HEK293 (cell line): Measurements from ENCODE around the gene KRTCAP2.

Source experiments
- CTCF ChIA-PET: fragments of 350-600 bp; formaldehyde crosslinking; extraction: SDS; loops from one replicate; lab custom pipeline; 2021; ENCODE audit warnings: antibody characterized with exemption; lab: Yijun Ruan, JAX
- POLR2A ChIA-PET: fragments of 300-600 bp; formaldehyde crosslinking; extraction: SDS; loops from one replicate; lab custom pipeline; 2020; ENCODE audit warnings: antibody characterized with exemption, inconsistent platforms; lab: Yijun Ruan, JAX
- H3K27ac ChIP-seq: fragments of 200-500 bp; sonication (Bioruptor generic); 2 replicates; pipeline ENCODE4 v1.5.1; 2014; ENCODE audit warnings: low read depth, low read length, control low read depth, inconsistent platforms; ENCODE audit errors: extremely low read depth
- H3K36me3 ChIP-seq, 2 experiments: fragments of 200-500 bp in 1 of 2; sonication (Bioruptor generic) in 1 of 2; 1 replicate in 1 of 2; 2 replicates in 1 of 2; pipeline ENCODE4 v1.5.1; 2014 to 2017; ENCODE audit warnings: inconsistent platforms in 2 of 2, low read length in 2 of 2; ENCODE audit not compliant: control insufficient read depth in 2 of 2, insufficient read depth in 1 of 2
- H3K4me1 ChIP-seq: fragments of 200-500 bp; sonication (Bioruptor generic); 2 replicates; pipeline ENCODE4 v1.5.1; 2014; ENCODE audit warnings: mild to moderate bottlenecking, low read length, inconsistent platforms; ENCODE audit not compliant: control insufficient read depth, insufficient read depth
- H3K4me3 ChIP-seq: 2 replicates; pipeline ENCODE4 v1.5.1; 2011; ENCODE audit warnings: low read depth, mild to moderate bottlenecking, control low read depth, low read length, moderate library complexity
- H3K9me3 ChIP-seq: fragments of 200-500 bp; sonication (Bioruptor generic); 2 replicates; pipeline ENCODE4 v1.5.1; 2014; ENCODE audit warnings: low read depth, low read length, inconsistent platforms; ENCODE audit not compliant: control insufficient read depth, insufficient read depth
- EGR2 ChIP-seq: fragments of 450-650 bp; formaldehyde crosslinking; IDR thresholded peaks from 2 replicates; pipeline ENCODE4 v1.5.1; 2016; ENCODE audit warnings: low read depth, missing biosample characterization, missing genetic modification characterization
- GLIS2 ChIP-seq: fragments of 450-650 bp; formaldehyde crosslinking; IDR thresholded peaks from 2 replicates; pipeline ENCODE4 v1.5.1; 2016; ENCODE audit warnings: missing biosample characterization, missing genetic modification characterization
- HIC1 ChIP-seq: fragments of 450-650 bp; formaldehyde crosslinking; IDR thresholded peaks from 2 replicates; pipeline ENCODE4 v1.5.1; 2016; ENCODE audit warnings: missing biosample characterization, missing genetic modification characterization
- PRDM1 ChIP-seq: fragments of 450-650 bp; formaldehyde crosslinking; IDR thresholded peaks from 2 replicates; pipeline ENCODE4; 2016; ENCODE audit warnings: missing biosample characterization, missing genetic modification characterization
- WT1 ChIP-seq: fragments of 450-650 bp; formaldehyde crosslinking; IDR thresholded peaks from 2 replicates; pipeline ENCODE4 v1.5.1; 2016; ENCODE audit warnings: missing biosample characterization, missing genetic modification characterization
- ZBTB48 ChIP-seq: fragments of 450-650 bp; formaldehyde crosslinking; IDR thresholded peaks from 2 replicates; pipeline ENCODE4 v1.5.1; 2016; ENCODE audit warnings: missing biosample characterization, missing genetic modification characterization
- ZBTB8A ChIP-seq: fragments of 450-650 bp; formaldehyde crosslinking; IDR thresholded peaks from 2 replicates; pipeline ENCODE4 v1.5.1; 2016; ENCODE audit warnings: missing biosample characterization, missing genetic modification characterization
- ZEB2 ChIP-seq: fragments of 450-650 bp; formaldehyde crosslinking; IDR thresholded peaks from 2 replicates; pipeline ENCODE4 v1.5.1; 2016; ENCODE audit warnings: missing biosample characterization, missing genetic modification characterization
- ZFHX2 ChIP-seq: fragments of 450-650 bp; formaldehyde crosslinking; conservative IDR thresholded peaks from 2 replicates; pipeline ENCODE4 v1.5.1; 2016; ENCODE audit warnings: missing biosample characterization, missing genetic modification characterization
- ZFP69B ChIP-seq: fragments of 450-650 bp; formaldehyde crosslinking; IDR thresholded peaks from 2 replicates; pipeline ENCODE4 v1.5.1; 2016; ENCODE audit warnings: missing biosample characterization, missing genetic modification characterization
- ZNF133 ChIP-seq: fragments of 450-650 bp; formaldehyde crosslinking; IDR thresholded peaks from 2 replicates; pipeline ENCODE4 v1.5.1; 2016; ENCODE audit warnings: missing biosample characterization, missing genetic modification characterization
- ZNF292 ChIP-seq: fragments of 450-650 bp; formaldehyde crosslinking; IDR thresholded peaks from 2 replicates; pipeline ENCODE4 v1.5.1; 2016; ENCODE audit warnings: low read depth, missing biosample characterization, missing genetic modification characterization, borderline replicate concordance
- ZNF335 ChIP-seq: fragments of 450-650 bp; formaldehyde crosslinking; conservative IDR thresholded peaks from 2 replicates; pipeline ENCODE4 v1.5.1; 2016; ENCODE audit warnings: missing biosample characterization, missing genetic modification characterization
- ZNF704 ChIP-seq: fragments of 450-650 bp; formaldehyde crosslinking; IDR thresholded peaks from 2 replicates; pipeline ENCODE4 v1.5.1; 2016; ENCODE audit warnings: missing biosample characterization, missing genetic modification characterization
- ZNF776 ChIP-seq: fragments of 450-650 bp; formaldehyde crosslinking; IDR thresholded peaks from 2 replicates; pipeline ENCODE4 v1.5.0; 2017; ENCODE audit warnings: missing biosample characterization, missing genetic modification characterization, borderline replicate concordance
- ZNF777 ChIP-seq: fragments of 450-650 bp; formaldehyde crosslinking; IDR thresholded peaks from 2 replicates; pipeline ENCODE4 v1.5.1; 2017; ENCODE audit warnings: missing biosample characterization, missing genetic modification characterization, borderline replicate concordance

KRTCAP2 gene

GRCh38 chr1:155186067-155186793, 13.1 kb upstream of the KRTCAP2 start (continued):
- no peak for TF ChIP-seq ZNF335 (tag by site-specific recombination)
- no peak for TF ChIP-seq ZBTB48 (tag by site-specific recombination)
- no peak for TF ChIP-seq ZEB2 (tag by site-specific recombination)
- no peak for TF ChIP-seq ZNF776 (tag by site-specific recombination)
- TF ChIP-seq ZBTB8A (tag by site-specific recombination): no peak
- no peak for TF ChIP-seq ZNF133

GRCh38 chr1:155185783-155186066, 12.6 kb upstream of the KRTCAP2 start:
- TF ChIP-seq EGR2 (tag by site-specific recombination) (no peak), ZNF704 (tag by site-specific recombination) (no peak), ZNF777 (no peak), PRDM1 (tag by site-specific recombination) (no peak), ZNF292 (tag by site-specific recombination) (no peak)
- Histone ChIP-seq H3K4me3 (no peak overlapping the region), H3K4me1 (no peaks in the 10 kb centered on the region), H3K36me3 (no peaks in the 10 kb centered on the region), H3K9me3 (no peaks in the 10 kb centered on the region), H3K27ac (no peak overlapping the region)
- ChIA-PET CTCF (interaction anchor here (1.0 to 4.4 kb wide), 3 partner anchors 8 to 21 kb away, joined by 4 to 15 read pairs (median 4); partner anchors contain the start of gene KRTCAP2), POLR2A (no interaction called here)

GRCh38 chr1:155184835-155185782, 12.0 kb upstream of the KRTCAP2 start:
- no peak overlapping the region for H3K4me3 ChIP-seq

More at GRCh38 chr1:155184835-155185782, 12.0 kb upstream of the KRTCAP2 start:
- H3K36me3 ChIP-seq: no peaks in the 10 kb centered on the region
- H3K27ac ChIP-seq: no peak overlapping the region
- CTCF ChIA-PET: interaction anchor here (1.0 to 4.4 kb wide), 3 partner anchors 8 to 22 kb away, joined by 4 to 21 read pairs (median 15); partner anchors contain the start of gene KRTCAP2
- POLR2A ChIA-PET: no interaction called here
- H3K9me3 ChIP-seq: no peaks in the 10 kb centered on the region
- 0 out of 2 replicates have a peak, but pooled peaks have one; percentile 6 for TF ChIP-seq GLIS2
- TF ChIP-seq HIC1: peak; percentile 63; the same call in 1 of the 2 replicates
- peak; percentile 77 for TF ChIP-seq EGR2 (tag by site-specific recombination)
- TF ChIP-seq ZFHX2 (tag by site-specific recombination): peak; percentile 69
- TF ChIP-seq ZFP69B (tag by site-specific recombination): no peak
- no peak for TF ChIP-seq WT1 (tag by site-specific recombination)
- no peaks in the 10 kb centered on the region for H3K4me1 ChIP-seq
